ENCODE results near the gene SUSD4.

- TF ChIP-seq CTCF (conservative IDR thresholded peaks at IDR 0.05) (no peak), EZH2 (IDR thresholded peaks at IDR 0.05; ENCODE audit: low read depth) (no peak)
Measured at GRCh38 chr1:223315665-223316064, 48.3 kb downstream of the SUSD4 start.

Data from PC-9 (cell line).